GM19324 (cell line): ENCODE measurements around the gene PPP1R2B.
"Not testable (repeated sequence)": the region's sequence is repeated elsewhere in the genome, so short reads cannot be mapped to it uniquely, and the experiment has no call there.

Experiments
- ATAC-seq: cut with Tn5 transposase; IDR thresholded peaks from one replicate; pipeline ENCODE4 v1.9.1; 2021; ENCODE audit warnings: mild to moderate bottlenecking, moderate library complexity; ENCODE audit not compliant: unreplicated experiment, low FRiP score

Gene PPP1R2B

DNA sequence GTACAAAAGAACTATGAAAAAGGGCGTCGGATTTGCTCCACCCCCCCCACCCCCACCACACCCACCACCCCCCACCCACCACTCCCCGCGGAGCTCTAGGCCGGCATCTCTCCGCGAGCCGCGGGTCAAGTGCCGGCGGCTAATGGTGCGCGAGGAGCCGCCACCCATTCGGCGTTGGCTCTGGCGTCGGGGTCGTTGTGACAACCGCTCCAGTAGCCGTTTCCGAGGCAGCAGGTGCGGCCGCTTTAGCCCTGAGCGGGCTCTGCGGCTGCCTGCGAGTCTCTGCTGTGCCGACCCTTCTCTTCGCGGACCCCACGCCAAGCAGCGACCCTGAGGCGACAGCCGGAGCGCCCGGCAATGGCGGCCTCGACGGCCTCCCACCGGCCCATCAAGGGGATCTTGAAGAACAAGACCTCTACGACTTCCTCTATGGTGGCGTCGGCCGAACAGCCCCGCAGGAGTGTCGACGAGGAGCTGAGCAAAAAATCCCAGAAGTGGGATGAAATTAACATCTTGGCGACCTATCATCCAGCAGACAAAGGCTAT is at the start of gene PPP1R2B:
Gene PPP1R2B, plus strand, starts transcription at position 90 of the 546 bp plus-strand sequence. Its CDS starts 268 bp downstream, at position 358.
- ATAC-seq = no peak

DNA sequence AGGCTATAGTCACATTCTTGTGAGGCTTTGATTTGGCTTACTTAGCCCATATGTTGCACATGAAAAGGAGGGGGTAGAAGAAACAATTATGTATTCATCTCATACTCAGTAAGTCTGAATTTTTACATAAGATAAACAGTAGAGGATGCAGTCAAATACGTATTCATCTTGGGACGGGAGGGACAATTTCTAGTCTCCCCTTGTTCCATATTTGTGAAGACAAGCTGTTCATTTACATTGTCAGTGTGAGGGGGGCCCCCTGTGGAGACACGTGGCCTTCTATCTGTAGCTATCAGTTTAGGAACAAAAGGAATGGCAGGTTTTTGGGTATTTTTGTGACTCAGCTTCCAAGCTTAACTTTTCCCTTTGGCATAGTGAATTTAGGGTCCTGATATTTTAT is 49.2 kb upstream of the PPP1R2B start:
- no peak for ATAC-seq

DNA sequence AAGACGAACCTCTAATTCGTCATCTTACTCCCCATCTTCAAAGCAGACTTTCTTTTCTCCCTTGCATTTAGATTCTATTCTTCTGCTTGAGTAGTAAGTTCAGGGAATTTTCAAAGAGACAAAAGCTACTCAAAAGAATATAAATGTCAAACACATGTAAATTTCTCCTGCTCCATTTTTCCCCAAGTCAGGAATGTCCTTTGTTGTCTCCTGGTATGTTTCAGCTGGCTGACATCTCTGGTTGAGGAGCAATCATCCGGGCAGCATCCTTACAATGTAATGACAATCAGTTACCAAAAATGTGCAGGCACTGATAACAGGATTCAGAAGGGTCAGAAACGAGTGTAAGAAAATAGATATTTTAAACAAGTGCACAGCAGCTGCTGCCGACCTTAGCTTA is 47.6 kb upstream of the PPP1R2B start:
- no peak for ATAC-seq

DNA sequence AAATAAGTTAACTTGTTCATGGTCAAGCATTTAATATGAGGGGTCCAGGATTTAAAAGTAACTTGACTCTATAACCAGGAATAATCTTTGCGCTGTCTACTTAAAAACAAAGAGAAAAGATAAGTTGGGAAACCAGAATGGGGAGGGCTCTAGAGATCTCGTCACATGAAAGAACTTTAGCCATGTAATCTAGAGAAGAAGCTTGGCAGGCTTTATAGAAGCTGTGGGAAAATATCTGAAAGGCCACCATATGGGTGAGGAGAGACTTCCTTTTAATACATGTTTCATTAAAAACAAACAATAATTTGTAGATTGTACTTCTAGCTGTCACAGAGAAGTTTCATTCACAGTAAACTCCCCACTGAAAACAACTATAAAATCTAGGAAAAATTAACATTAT is 46.7 kb upstream of the PPP1R2B start:
- ATAC-seq = no peak

DNA sequence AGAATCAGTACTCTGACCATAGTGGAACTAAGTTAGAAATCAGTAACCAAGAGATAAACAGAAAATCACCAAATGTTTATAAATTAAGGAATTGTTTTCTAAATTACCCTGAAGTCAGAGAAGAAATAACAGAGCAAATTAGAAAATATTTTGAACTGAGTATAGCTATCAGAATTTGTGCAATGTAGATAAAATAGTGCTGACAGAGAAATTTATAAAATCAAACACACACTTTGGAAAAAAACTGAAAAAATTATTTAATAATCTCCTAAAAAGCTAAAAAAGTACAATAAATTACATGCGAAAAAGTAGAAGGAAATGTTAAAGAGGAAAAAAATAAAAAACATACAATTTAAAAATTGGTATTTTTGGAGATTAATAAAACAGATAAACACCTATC is 37.1 kb upstream of the PPP1R2B start:
- ATAC-seq = no peak

DNA sequence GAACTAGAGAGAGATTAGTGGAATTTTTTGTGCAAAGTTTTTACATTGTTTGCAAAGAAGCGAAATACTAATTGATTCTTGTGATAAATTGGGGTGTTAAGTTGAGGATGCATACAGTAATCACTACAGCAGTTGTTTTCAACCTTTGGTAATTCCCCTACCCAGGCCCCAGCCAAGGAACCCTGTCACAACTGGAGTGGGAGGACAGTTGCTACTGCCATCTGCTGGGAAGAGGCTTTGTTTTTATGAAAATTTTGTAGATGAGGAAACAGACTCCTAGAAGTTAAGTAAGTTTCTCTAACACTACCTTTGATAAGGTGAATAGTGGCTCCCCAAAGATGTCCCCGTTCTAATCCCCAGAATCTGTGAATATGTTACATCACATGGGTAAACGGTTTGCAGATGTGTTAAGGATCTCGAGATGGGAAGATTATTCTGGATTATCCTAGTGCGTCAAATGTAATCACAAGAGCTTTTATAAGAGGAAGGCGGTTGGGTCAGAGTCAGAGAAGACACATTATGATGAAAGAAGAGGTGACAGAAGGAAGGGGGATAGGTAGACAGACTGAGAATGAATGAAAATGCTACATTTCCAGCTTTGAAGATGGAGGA is 34.0 kb upstream of the PPP1R2B start:
- ATAC-seq = no peak

DNA sequence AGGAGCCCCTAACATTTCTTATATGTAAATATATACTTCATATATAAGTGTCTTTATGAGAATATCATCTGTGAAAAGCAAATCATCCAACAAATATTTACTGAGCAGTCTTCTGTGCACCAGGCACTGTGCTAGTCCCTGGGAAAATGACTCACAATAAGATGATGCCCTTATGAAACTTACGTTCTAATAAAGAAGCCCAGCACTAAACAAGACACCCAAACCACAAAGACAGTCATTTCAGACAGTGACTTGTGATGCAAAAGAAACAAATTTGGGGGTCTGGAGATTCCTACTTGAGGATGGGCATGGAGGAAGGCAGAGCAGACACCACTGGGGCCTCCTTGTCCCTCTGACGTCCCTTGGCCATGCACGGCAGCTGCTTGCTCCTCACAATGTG is 30.6 kb upstream of the PPP1R2B start:
- ATAC-seq = no peak

DNA sequence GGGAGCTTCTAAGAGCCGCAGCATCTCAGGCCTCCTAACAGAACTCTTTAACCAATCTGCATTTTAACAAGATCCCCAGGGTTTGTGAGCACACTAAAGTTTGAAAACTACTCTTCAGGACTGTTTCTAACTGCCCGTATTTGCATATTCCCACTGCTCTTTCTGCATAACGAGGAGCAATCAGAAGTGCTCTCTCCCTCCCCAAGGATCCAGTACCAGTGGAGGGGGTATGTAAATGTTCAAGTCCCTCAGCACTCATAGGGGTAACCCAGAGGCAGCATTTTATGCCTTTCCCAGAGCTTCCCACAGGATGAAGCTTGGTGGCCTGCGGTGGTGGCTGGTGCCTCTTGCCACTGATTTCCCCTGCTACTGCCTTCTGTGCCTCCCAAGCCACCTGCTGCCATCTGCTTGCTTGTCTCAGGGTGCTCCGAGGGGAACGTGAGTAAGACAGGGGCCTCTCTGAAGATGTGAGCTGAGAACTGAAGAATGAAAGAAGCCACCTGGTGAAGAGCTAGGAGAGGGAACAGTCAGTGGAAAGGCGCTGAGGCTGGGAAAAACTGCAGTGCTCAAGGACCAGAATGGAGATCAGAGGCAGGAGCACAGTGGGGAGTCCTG is 30.0 kb upstream of the PPP1R2B start:
- ATAC-seq = no peak

DNA sequence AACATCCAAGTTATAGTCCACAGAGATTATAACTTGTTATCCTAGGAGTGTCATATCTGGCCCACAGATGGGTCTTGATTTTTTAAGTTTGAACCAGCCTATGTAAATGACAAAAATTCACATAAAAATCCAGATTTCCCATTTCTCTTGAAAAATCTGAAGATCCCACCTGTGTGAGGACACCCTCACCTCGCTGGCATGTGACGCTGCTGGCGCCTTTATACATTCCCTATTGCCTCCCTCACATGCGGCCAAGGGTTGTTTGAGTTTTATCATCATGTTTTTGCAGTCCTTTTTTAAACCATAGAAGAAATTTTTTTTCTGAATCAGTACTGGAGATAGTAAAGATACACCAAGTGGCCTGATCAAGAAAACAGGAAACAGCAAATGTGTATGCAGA is 25.9 kb upstream of the PPP1R2B start:
- ATAC-seq = no peak

DNA sequence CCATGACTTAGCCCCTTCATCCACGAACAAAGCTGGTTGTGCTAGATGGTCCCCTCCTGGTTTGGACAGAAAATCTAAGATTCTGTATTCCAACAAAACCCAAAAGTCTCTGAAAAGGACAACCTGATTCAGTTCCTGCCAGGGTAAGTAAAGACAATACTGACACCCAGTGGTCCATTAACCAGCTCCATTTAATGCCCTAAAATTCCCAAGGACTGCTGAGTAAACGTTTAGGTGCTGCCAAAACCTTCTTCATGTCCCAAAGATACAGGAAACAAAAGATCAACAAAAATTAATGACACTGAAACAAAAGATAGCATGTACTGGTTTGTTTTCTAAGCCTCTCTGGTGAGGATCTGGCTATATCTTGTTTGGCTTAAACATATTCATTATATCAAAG is 25.3 kb upstream of the PPP1R2B start:
- no peak for ATAC-seq

DNA sequence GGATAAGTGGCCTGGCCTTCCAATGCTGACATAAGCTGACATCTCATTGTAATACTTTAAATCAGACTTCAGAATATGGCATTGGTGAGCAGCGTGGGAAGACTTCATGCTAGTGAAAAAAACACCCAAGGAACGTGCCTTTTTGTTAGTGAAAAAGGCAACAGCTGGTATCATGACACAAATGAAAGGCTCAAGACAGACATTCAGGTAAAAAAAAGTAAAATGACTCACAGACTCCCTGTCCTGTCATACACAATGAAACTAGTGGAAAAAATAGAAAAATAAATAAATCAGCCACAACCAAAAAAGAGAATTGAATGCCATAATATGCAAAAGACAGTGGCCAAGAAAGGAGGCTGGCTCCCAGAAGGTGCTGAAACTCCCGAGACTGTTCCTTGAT is 24.4 kb upstream of the PPP1R2B start:
- ATAC-seq = no peak

DNA sequence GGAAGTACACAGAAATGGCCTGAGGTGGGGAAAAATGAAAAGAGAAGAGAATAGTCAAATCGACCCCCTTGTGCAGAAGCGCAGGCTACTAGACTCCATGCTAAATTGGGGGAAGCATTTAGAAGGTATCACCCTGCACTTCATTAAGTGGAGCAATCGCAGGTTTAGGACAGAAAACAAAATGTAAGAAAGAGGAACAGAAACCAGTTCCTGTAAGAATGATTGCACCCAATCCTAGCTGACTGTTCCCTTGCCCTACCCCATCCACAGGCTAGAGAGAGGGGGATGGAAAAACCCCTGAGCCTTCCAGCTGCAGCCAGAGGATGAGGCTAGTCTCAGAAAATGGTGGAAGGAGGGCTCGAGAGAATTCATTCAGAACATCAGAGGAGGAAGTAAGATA is 23.9 kb upstream of the PPP1R2B start:
- ATAC-seq = peak; percentile 85

DNA sequence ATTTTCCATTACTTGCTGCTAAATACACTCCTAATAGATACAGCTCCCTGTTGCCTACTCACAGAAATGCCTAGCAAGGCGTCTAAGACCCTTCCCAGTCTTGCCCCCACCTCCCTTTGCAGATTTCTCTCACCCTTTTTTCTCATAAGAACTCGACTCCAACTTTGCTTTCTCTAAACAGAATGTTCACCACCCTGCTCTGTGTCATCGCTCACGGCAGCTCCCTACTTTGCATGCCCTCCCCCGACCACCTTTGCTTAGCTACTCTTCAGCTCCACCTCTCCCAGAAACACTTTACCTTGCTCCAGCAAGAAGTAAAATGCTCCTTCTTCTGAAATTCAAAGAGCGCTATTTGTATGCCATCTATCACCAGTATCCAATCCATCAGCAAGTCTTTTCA is 15.2 kb upstream of the PPP1R2B start:
- ATAC-seq = peak; percentile 73

DNA sequence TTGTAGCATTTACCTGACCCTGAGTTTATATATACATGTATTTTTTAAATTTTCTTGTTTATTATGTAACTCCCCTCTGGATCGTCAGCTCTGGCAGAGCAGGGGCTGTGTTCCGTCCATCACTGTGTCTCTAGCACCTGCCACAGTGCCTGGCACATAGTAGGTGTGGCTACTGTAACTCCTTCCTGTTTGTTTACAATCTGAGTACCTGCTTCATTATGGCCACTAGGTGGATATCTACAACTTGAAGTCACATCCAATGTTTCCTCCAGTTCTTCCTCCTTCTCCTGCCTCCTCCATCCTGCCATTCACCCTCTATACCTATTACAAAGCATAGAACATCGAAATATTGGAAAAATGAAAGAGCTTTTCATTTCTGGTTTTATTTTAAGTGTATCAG is 14.2 kb upstream of the PPP1R2B start:
- no peak for ATAC-seq

DNA sequence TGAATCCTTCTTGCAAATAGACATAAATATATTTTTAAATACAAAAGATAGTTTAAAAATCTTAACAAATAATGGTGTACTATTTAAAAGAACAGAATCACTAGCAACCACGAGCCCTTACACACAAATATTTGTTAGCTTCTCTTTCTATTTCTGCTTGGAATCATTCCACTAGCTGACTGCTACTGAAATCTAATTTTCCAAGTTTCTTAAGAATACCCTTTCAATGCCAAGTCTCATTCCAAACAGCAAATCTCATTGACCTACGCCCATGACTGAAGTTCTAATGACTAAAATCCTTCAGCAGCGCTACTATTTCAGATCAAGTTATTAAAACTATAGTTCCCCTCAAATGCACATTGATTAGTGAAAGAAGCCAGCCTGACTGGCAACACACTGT is 13.2 kb upstream of the PPP1R2B start:
- ATAC-seq = no peak

DNA sequence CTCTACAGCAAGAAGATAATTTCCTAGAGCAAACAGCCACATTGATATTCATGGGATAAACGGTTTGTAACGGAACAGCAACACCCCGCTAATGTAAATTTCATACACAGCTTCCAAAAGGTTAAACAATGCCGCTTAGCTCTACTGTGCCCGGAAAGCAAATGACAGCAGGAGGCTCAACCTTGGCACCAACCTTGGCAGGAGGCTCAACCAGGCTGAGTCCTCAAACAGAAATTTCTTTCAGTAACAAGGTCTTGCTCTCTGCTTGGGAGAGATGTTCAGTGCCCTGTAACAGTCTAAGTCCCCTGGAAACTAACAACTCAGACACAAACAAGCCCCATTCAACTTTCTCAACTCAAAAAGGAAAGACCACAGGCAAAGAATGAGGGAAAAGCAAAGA is 11.1 kb upstream of the PPP1R2B start:
- no peak for ATAC-seq

DNA sequence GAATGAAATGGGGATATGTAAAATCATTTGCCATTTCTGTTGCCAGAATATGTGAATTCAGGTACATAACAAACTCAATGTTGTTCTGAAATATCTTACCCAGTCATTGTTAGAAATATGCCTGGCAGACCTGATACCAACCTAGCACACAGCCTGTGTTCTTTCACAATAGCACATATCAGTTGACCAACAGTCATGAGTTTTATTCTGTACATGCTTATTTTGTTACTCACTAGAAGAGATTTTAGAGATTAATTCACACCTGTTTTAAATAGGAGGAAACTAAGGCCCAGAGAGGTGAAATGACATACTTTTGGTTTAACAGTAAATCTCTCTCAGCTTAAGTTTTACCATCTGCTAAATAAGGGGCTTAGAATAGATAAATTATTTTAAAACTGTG is 8.4 kb upstream of the PPP1R2B start:
- no peak for ATAC-seq

DNA sequence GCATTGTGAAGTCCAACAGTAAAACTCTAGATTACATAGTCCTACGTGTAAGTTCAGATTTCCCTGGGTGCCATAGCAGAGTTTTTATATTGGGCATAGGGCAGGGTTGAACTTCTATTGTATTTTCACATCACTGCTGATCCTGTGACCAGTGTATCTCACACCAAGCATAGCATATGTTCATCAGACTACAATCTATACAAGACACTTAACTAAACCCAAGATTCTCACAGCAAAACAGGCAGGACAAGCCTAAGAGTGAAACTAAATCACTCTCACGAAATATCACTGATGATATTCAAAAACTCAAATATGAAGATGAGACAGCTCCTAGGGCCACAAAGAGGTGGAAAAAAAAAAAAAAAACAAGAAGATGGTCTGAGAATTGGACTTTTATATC is 3.2 kb upstream of the PPP1R2B start:
- no peak for ATAC-seq

DNA sequence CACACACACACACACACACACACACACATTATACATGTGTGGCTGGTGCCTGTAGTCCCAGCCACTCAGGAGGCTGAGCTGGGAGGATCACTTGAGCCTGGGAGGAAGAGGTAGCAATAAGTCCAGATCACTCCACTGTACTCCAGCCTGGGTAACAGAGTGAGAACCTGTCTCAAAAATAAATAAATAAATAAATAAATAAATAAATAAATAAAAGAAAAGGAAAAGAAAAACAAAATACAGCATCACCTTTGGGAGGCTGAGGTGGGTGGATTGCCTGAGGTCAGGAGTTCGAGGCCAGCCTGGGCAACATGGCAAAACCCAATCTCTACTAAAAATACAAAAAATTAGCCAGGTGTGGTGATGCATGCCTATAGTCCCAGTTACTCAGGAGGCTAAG is 1.6 kb upstream of the PPP1R2B start:
- not testable (repeated sequence) for ATAC-seq

DNA sequence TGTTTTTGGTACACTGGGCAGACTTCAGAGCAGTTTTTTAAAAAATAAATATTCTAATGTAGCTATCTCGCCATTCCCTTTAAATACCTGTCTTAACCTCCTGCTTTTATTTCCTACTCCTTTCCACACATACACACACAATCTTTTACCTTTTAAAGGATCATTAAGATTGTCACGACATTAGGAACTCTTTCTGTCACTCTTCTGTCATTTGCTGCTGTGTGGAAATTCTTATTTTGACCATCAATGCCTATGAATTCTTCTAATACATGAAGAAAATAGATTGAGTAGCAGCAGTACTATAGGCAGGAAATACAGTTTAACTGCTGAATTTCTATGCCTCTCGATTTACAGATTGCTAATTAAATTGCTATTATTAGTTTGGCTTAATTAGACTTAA is 1.8 kb downstream of the PPP1R2B start:
- no peak for ATAC-seq

DNA sequence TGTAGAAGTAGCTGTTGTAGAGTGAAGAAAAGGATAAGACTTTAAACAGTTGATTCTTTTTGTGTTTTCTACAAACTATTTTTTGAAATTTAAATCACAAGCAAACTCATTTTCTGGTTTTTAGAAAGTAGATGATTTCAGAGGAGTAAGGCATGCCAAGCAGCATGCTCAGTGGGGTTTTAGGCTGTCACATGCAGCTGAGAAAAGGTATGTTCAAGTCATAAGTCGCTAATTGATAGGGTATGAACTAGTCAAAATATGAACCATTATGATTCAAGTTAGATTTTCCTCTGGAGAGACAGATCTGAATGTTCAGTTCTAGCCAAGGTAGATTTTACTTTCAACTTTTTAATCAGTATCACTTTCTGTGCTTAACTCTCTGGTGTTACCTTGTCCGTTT is 3.0 kb downstream of the PPP1R2B start:
- not testable (repeated sequence) for ATAC-seq

DNA sequence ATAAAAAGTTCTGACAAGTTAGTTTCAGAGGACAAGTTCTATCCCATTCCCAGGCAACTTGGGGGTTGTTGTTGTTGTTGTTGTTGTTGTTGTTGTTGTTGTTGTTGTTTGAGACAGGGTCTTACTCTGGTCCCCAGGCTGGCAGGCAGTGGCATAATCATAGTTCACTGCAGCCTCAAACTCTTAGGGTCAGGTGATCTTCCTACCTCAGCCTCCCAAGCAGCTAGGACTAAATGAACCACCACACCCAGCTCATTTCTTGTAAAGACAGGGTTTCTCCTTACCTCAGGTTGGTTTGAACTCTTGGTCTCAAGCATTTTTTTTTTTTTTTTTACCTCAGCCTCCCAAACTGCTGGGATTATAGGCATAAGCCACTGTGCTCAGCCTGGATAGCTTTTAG is 15.3 kb downstream of the PPP1R2B start:
- no peak for ATAC-seq

DNA sequence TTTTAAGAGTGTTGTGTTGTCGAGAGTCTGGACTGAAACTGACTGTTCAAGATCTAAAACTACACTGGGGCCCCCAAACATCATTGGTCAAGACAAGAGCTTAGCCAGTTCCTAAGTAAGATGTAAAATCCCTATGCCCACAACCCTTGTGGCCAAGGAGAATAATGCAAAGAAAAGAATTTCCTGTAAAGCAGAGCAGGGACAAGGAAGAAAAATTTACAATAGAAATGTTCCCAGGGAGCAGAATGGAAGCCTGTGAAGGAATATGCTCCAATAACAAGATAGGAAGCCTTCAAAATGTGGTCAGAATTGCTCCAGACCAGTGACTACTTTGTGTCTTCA is 20.4 kb downstream of the PPP1R2B start:
- no peak for ATAC-seq
